Left ventricle myocardium inferior (tissue), 1 donor: Measurements from ENCODE around the gene GPC6. TPM values are rescaled to one million over a fixed set of nuclear protein-coding genes. Genes with fewer than 3 reads are reported as not detected.

Experiments used
- DNase-seq: peaks from one replicate; pipeline ENCODE4 v3.0.0-alpha.2; 2020
- H3K27ac ChIP-seq: fragments of 200-600 bp; replicated peaks from 2 replicates; pipeline ENCODE4 v1.8.0; 2021
- H3K27me3 ChIP-seq: fragments of 200-600 bp; 2 replicates; pipeline ENCODE4 v1.8.0; 2021; ENCODE audit warnings: low read depth
- H3K36me3 ChIP-seq: fragments of 200-600 bp; 2 replicates; pipeline ENCODE4 v1.8.0; 2021
- H3K4me1 ChIP-seq: fragments of 200-600 bp; 2 replicates; pipeline ENCODE4 v1.8.0; 2021
- H3K4me3 ChIP-seq: fragments of 200-600 bp; 2 replicates; pipeline ENCODE4 v1.8.0; 2021; ENCODE audit warnings: mild to moderate bottlenecking, moderate library complexity
- H3K9me3 ChIP-seq: fragments of 200-600 bp; replicated peaks from 2 replicates; pipeline ENCODE4 v1.8.0; 2021
- intact Hi-C: fragments of 100-400 bp; cut with micrococcal nuclease; formaldehyde crosslinking; loops from one replicate; pipeline ENCODE4 v1.11.0; 2022
- total RNA-seq: library from RNA; stranded (reverse); fragmentation: NEBNext Ultra II Directional; extraction: Animal tissue kit (Norgen Biotek cat#: 25700); gene quantifications from one replicate; pipeline ENCODE4 v1.2.1, GENCODE V29; 2021
- TF ChIP-seq, protein P1 (sequence below): fragments of 200-600 bp; IDR thresholded peaks from 2 replicates; pipeline ENCODE4 v1.8.0; 2021; ENCODE audit warnings: antibody characterized with exemption, mild to moderate bottlenecking, borderline replicate concordance
- donor health status: DM: no; HTN: yes; CAD: no; lungs with severe emphysema.

GPC6 gene
- total RNA-seq, 1 donor from 2014 or later, result 1.8 TPM

GRCh38 chr13:94435604-94436226, 1209.1 kb downstream of the GPC6 start:
- TF ChIP-seq, protein P1, sequence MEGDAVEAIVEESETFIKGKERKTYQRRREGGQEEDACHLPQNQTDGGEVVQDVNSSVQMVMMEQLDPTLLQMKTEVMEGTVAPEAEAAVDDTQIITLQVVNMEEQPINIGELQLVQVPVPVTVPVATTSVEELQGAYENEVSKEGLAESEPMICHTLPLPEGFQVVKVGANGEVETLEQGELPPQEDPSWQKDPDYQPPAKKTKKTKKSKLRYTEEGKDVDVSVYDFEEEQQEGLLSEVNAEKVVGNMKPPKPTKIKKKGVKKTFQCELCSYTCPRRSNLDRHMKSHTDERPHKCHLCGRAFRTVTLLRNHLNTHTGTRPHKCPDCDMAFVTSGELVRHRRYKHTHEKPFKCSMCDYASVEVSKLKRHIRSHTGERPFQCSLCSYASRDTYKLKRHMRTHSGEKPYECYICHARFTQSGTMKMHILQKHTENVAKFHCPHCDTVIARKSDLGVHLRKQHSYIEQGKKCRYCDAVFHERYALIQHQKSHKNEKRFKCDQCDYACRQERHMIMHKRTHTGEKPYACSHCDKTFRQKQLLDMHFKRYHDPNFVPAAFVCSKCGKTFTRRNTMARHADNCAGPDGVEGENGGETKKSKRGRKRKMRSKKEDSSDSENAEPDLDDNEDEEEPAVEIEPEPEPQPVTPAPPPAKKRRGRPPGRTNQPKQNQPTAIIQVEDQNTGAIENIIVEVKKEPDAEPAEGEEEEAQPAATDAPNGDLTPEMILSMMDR, result peak; percentile 71
- Histone ChIP-seq H3K4me1 (peaks cover 6% of the 10 kb centered on the region), H3K4me3 (no peak overlapping the region), H3K36me3 (no peaks in the 10 kb centered on the region), H3K9me3 (no peaks in the 10 kb centered on the region), H3K27me3 (no peaks in the 10 kb centered on the region), H3K27ac (no peak overlapping the region)
- no peak for DNase-seq
- intact Hi-C loops, result loop anchor here (5.0 kb wide), 1 partner anchor 182 kb away; no protein-coding TSS in a partner anchor

GRCh38 chr13:94444826-94445225, 1218.2 kb downstream of the GPC6 start:
- Histone ChIP-seq H3K36me3 (no peaks in the 10 kb centered on the region), H3K27me3 (peaks cover 12% of the 10 kb centered on the region), H3K27ac (no peak overlapping the region), H3K4me3 (no peak overlapping the region), H3K9me3 (peaks cover 1% of the 10 kb centered on the region), H3K4me1 (no peaks in the 10 kb centered on the region)
- TF ChIP-seq, protein P1, result no peak
- intact Hi-C loops, result no loop called here
- DNase-seq, result no peak

DNA sequence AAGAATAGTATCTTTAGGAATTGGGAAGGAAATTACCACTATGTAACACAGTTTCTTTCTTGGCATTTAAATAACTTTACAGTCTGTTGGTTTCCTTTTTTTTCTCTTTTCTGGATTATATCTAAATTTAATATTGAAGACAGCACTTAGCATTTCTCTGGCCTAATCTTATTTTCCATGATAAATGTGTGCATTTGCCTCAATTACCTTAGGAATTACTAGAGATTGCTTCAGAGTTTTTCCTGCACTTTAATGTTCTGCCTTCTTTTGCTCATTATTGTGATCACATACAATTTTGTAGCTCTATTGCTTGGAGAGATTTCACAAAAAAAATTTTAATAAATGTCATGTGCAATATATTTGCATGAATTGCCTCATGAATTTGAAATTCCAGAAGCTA, 1227.7 kb downstream of the GPC6 start:
- intact Hi-C loops, result no loop called here
- no peak overlapping the region for H3K27ac ChIP-seq
- TF ChIP-seq, protein P1, result no peak
- no peaks in the 10 kb centered on the region for H3K27me3 ChIP-seq
- no peaks in the 10 kb centered on the region for H3K4me1 ChIP-seq
- peaks cover 6% of the 10 kb centered on the region for H3K9me3 ChIP-seq
- no peak overlapping the region for H3K4me3 ChIP-seq
- DNase-seq, result no peak
- no peaks in the 10 kb centered on the region for H3K36me3 ChIP-seq

DNA sequence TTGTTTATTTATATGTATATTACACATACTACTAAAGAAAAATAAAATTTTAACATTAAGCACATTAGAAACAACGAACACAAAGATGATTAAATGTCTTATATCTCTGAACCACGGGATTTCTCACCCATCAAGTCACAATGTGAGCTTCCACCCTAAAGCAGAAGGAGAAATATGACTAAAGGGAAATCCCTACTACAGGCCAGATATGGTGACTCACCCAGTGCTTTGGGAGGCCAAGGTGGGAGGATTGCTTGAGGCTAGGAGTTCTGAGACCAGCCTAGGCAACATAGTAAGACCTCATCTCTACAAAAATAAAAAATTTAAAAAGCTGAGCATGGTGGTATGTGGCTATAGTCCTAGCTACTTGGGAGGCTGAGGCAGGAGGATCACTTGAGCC, 1228.3 kb downstream of the GPC6 start:
- Histone ChIP-seq H3K27me3 (no peaks in the 10 kb centered on the region), H3K36me3 (no peaks in the 10 kb centered on the region), H3K9me3 (peaks cover 4% of the 10 kb centered on the region), H3K27ac (no peak overlapping the region), H3K4me3 (no peak overlapping the region), H3K4me1 (no peaks in the 10 kb centered on the region)
- intact Hi-C loops, result no loop called here
- no peak for DNase-seq
- TF ChIP-seq, protein P1, result no peak

- no peak for DNase-seq
- Histone ChIP-seq H3K4me1 (no peaks in the 10 kb centered on the region), H3K9me3 (no peaks in the 10 kb centered on the region), H3K27ac (no peak overlapping the region), H3K36me3 (no peaks in the 10 kb centered on the region), H3K27me3 (no peaks in the 10 kb centered on the region), H3K4me3 (no peak overlapping the region)
- TF ChIP-seq, protein P1, result no peak
- intact Hi-C loops, result no loop called here
Measured at GRCh38 chr13:94455414-94455813, 1228.8 kb downstream of the GPC6 start.
